Measurements from ENCODE around the gene GLCCI1.

The GLCCI1 gene

DNA sequence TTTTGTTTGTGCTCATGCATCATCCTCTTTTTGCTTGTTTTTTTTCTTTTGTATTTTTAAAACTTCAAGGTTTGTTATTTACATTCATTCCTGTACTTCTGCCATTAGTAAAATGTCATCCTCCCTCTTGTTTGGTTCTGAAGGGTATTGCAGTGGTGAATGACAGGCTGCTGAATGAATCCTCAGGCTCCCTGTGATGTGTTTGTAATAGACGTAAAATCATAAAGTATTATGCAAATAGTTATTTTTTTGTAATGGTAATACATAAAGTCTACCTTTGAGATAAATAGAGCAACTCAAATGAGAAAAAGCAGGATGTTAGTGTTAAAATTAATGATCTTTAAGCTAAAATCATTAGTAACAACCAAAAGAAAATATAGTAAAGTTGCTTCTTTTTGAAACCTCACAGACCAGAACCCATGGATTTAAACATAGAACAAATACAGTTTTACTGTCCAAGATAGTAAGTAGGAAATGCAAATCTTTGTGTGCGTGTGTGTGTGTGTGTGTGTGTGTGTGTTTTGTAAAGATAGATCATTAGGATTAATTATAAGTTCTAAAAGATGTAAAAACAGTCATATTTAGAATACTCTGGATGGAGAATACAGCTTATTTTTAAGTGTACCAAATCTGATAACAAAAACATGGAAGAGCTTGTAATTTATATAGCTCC, 4.5 kb downstream of the GLCCI1 start:
- H3K4me3 ChIP-seq (ENCODE audit: low read depth, low read length) = no peak overlapping the region
- TF ChIP-seq, protein P1, sequence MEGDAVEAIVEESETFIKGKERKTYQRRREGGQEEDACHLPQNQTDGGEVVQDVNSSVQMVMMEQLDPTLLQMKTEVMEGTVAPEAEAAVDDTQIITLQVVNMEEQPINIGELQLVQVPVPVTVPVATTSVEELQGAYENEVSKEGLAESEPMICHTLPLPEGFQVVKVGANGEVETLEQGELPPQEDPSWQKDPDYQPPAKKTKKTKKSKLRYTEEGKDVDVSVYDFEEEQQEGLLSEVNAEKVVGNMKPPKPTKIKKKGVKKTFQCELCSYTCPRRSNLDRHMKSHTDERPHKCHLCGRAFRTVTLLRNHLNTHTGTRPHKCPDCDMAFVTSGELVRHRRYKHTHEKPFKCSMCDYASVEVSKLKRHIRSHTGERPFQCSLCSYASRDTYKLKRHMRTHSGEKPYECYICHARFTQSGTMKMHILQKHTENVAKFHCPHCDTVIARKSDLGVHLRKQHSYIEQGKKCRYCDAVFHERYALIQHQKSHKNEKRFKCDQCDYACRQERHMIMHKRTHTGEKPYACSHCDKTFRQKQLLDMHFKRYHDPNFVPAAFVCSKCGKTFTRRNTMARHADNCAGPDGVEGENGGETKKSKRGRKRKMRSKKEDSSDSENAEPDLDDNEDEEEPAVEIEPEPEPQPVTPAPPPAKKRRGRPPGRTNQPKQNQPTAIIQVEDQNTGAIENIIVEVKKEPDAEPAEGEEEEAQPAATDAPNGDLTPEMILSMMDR (conservative IDR thresholded peaks at IDR 0.05; ENCODE audit: low read depth, low read length) = no peak
- DNase-seq (ENCODE audit: low read depth) = no peak

DNA sequence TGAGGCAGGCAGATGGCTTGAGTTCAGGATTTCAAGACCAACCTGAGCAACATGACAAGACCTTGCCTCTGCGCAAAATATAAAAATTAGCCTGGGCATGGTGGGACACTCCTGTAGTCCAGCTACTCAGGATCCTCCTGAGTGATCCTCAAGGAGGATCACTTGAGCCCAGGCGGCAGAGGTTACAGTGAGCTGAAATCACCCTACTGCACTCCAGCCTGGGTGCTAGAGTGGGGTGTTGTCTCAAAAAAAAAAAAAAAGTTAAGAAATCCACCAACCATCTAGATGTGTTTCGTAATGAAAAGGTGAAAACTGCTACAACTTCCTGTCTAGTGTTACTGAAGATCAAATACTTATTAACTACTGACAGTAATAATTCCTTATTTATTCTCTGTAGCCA, 8.1 kb downstream of the GLCCI1 start:
- no peak for DNase-seq (ENCODE audit: low read depth)
- TF ChIP-seq, protein P1 (conservative IDR thresholded peaks at IDR 0.05; ENCODE audit: low read depth, low read length) = no peak
- no peak overlapping the region for H3K4me3 ChIP-seq (ENCODE audit: low read depth, low read length)

GRCh38 chr7:7977774-7978173, 9.2 kb downstream of the GLCCI1 start:
- TF ChIP-seq, protein P1 (conservative IDR thresholded peaks at IDR 0.05; ENCODE audit: low read depth, low read length) = no peak
- DNase-seq (ENCODE audit: low read depth) = peak; percentile 52
- no peak overlapping the region for H3K4me3 ChIP-seq (ENCODE audit: low read depth, low read length)

DNA sequence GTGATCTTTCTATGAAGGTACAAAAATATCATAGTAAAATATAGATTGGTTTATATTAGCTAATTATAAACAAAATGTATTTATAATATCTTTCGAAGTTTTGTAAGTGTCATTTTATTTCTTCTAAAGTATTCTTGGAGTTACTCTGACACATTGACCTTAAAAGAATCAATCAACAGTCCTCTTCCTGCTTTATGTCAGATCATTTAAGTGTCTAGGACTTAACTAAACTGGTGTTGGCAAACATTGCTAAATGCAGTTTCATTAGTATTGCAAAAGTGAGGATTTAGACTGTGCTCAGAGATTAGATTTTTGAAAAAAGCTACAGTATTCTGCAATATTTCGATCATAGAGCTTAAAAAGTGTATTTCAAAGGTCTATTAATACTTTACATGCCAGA, 10.3 kb downstream of the GLCCI1 start:
- TF ChIP-seq, protein P1 (conservative IDR thresholded peaks at IDR 0.05; ENCODE audit: low read depth, low read length) = no peak
- DNase-seq (ENCODE audit: low read depth) = no peak
- no peak overlapping the region for H3K4me3 ChIP-seq (ENCODE audit: low read depth, low read length)

- no peak for DNase-seq (ENCODE audit: low read depth)
- H3K4me3 ChIP-seq (ENCODE audit: low read depth, low read length) = no peak overlapping the region
- TF ChIP-seq, protein P1 (conservative IDR thresholded peaks at IDR 0.05; ENCODE audit: low read depth, low read length) = no peak
Observed at GRCh38 chr7:7979558-7979957, 11.0 kb downstream of the GLCCI1 start.

DNA sequence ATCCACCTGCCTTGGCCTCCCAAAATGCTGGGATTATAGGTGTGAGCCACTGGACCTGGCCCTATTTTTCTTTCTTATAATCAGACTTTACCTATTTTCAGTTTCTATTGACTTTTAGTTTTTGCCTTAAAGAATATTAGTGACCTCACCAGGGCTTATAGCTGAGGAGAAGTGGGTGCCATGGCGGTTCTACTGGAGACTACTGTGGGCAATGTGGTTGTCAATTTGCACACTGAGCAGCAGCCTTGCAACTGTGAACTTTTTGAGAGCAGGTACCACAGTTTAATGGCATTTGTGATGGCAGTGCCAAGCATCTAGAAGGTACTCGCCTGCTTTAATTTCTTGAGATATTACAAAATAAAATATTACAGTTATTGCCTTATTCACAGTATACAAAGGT, 11.5 kb downstream of the GLCCI1 start:
- TF ChIP-seq, protein P1 (conservative IDR thresholded peaks at IDR 0.05; ENCODE audit: low read depth, low read length) = no peak
- DNase-seq (ENCODE audit: low read depth) = no peak
- no peak overlapping the region for H3K4me3 ChIP-seq (ENCODE audit: low read depth, low read length)

DNA sequence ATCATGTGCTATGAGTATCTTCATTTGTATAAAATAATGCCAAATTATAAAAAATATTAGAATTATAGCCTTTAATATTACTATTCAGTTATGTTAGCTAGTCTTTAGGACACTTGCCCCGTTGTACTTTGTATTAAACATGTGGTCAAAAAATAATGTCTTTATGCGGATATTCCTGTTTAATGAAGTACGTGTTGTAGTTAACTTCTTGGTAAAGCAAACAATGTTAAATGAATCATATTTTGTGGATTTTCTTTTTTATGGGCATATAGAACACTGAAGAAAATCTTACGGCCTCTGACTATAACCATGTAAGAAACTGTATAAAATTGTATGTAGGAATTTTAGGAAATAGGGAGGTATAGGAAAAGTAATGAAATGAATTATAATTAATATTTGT, 14.3 kb downstream of the GLCCI1 start:
- no peak overlapping the region for H3K4me3 ChIP-seq (ENCODE audit: low read depth, low read length)
- DNase-seq (ENCODE audit: low read depth) = no peak
- TF ChIP-seq, protein P1 (conservative IDR thresholded peaks at IDR 0.05; ENCODE audit: low read depth, low read length) = no peak

Measured in choroid plexus epithelial cell (primary cell).